CD4-positive, alpha-beta T cell treated with Interleukin-1 beta for 1 hour (primary cell): ENCODE data around the gene CCDC66.
"Not testable (repeated sequence)": the region's sequence is repeated elsewhere in the genome, so short reads cannot be mapped to it uniquely, and the experiment has no call there.

Source experiments
- DNase-seq, 2 donors: peaks; one replicate each; pipeline ENCODE4 v3.0.0-alpha.2; 2020 to 2022

The CCDC66 gene

DNA sequence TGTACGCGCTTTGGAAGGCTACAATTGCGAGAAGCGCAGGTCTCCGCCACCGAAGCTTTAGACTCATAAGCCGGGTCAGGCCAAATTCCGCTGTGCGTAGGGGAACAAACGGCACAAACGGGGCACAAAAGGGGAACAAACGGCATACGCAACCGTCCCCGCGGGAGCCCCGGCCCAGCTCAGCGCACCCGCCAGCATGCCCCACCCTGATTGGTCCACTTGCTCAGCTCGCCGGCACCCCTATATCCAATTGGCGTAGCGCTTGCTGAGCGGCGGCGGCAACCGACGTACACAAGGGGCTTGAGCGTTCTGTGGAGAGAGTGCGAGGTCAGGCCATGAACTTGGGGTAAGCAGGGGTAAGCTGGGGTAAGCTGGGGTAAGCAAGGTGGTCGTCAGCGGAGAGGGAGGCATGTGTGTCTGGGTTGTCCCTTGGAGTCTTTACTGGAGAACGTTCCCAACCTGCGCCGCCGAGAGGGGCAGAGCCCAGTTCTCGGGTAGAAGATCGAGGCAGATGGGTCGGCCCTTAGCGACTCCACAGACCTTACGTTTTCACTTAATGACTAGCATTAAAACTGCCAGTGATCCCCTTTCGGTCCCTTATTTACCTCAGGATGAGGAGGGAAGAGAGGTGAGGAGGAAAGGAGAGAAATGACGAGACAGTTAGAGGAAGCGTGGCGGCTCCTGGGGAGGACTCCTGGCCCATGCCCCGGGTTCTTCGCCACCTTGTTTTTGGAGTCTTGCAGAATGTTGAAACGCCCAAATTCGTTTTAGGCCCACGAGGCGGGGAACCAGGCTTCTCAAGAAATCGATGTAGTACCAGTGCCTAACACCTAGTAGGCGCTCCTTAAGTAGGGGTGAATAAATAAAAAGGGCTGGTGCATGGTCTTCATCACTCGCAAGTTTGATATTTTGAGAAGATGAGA is at the start of gene CCDC66:
Gene CCDC66, plus strand, starts transcription at position 268 of the 923 bp plus-strand sequence. Its CDS starts 68 bp downstream, at position 336.
- peak; percentile 95 to 96 for DNase-seq

DNA sequence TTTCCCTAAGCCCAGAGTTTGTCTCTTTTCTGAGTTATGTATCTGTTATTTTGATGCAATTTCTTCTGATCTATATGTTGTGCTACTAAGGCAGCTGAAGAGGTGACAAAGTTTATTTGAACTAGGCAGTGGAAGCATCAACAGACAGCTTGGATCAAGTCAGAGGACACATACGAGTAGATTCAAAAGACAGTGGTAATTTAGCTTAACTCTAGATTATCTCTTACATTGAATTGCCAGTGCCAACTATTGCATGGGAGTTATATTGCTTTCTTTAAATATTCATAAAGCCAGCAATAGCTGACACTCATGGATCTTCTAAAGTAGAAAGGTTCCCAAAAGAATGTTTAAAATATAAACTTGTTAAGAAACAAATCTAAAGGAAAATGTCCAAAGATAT is 37.3 kb upstream of the CCDC66 start:
- DNase-seq, result no peak

DNA sequence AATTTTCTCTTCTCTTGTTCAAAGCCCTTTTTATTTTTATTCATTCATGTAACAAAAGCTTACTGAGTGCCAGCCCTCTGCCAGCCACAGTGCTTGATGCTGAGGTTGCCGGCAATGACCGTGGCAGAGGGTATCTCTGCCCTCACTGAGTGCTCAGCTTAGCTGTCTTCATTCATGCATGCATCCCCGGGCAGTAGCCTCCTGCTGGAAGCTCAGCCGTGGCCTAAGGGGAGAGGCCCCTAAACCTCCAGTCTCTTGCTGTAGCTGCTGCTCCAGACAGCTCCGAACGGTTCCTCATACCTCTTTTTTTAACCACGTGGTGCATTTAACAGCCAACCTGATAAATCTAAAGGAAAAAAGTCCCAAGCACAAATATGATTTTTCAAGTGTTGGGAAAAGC is 34.6 kb upstream of the CCDC66 start:
- DNase-seq, result no peak

DNA sequence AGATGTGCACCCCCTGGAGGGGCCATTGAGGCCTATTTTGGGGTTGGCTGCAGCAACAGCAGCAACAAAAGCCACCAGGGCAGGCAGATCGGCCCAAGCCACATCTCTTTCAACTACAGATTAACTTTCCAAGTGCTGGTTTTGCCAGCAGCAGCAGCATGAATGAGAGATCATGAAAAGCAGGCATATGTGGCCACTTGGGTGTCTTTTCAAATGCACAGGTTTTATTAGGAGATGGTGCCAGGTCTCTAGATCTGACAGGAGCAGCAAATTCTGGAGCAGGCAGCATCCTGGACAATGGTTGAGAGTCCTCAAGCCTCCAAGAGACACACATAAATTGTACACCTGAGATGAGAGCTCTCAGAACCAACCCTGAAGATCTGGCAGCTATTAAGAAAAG is 31.7 kb upstream of the CCDC66 start:
- DNase-seq, result no peak

DNA sequence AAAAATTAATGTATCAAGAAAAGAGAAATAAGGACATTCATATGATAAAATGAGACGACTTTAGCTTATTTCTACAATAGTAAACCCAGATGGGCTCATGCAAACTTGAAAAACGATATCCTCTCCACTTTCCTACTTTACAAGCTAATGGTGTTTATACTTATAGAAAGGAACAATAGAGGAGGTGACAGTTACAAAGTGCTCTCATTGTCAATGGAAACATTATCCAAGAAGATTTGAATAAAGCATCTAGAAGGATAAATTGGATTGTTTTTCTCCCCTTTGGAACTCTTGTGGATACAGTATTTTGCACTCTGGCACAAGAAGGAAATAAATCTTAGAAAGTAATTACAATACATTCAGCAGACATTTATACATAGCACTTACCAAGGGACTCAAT is 20.2 kb upstream of the CCDC66 start:
- no peak for DNase-seq

DNA sequence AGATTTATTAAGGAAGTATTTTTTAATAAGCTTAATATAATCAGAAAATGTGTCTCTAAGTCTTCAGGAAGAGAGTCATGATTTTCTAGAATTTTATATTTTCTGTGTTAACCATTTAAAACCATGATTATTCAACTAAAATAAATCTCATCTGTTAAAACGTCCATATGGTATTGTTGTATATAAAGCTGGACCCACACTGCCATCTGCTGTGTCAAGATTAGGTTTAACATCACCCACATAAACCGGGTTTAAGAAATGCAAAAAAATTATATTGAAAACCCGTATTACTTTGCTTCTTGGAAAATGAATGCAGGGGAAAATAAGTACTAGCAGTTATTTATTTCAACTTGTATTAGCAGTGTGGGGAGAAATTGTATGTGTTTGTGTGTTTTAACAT is 9.5 kb upstream of the CCDC66 start:
- DNase-seq, result no peak

DNA sequence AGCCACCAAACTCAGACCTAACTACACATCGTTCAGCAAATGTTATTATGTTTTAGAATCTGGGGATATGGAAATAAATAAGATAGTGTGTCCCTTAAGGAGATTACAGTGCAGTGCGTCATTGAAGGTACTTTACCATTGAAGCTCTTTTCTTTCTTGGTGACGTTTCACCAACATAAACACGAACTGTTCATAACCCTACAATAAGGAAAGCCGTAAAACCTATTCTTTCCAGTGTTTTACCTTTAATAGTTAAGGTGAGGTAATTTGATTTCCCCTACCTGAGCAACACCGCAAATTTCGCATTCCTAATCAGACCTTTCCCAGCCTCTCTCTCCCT is 826 bp downstream of the CCDC66 start:
- DNase-seq, result no peak

DNA sequence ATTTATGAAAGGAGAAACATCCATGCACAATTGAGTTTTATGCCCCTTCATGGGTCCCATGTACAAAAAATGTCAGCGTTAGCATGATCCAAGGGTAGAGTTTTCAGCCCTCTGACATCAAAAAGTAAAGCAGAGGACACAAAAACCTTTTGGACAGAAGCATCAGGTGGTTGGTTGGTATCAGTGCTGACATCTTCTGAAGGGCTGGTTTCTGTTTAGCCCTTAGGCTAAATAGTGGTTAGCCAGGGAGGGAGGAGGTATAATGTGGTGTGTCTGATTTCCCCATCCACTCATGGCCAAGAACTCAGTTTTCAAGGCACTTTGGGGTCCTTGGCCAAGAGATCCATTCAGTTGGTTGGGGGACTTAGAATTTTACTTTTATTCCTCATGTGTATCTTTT is 16.5 kb downstream of the CCDC66 start:
- no peak for DNase-seq

DNA sequence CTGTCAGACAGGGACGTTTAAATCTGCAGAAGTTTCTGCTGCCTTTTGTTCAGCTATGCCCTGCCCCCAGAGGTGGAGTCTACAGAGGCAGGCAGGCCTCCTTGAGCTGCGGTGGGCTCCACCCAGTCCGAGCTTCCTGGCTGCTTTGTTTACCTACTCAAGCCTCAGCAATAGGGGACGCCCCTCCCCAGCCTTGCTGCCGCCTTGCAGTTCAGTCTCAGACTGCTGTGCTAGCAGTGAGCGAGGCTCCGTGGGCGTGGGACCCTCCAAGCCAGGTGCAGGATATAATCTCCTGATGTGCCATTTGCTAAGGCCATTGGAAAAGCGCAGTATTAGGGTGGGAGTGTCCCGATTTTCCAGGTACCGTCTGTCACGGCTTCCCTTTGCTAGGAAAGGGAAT is 25.0 kb downstream of the CCDC66 start:
- DNase-seq, result not testable (repeated sequence)

DNA sequence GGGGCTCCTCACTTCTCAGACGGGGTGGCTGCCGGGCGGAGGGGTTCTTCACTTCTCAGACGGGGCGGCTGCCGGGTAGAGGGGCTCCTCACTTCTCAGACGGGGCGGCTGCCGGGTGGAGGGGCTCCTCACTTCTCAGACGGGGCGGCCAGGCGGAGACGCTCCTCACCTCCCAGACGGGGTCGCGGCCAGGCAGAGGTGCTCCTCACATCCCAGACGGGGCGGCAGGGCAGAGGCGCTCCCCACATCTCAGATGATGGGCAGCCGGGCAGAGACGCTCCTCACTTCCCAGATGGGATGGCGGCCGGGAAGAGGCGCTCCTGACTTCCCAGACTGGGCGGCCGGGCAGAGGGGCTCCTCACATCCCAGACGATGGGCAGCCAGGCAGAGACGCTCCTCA is 27.3 kb downstream of the CCDC66 start:
- DNase-seq, result not testable (repeated sequence)

DNA sequence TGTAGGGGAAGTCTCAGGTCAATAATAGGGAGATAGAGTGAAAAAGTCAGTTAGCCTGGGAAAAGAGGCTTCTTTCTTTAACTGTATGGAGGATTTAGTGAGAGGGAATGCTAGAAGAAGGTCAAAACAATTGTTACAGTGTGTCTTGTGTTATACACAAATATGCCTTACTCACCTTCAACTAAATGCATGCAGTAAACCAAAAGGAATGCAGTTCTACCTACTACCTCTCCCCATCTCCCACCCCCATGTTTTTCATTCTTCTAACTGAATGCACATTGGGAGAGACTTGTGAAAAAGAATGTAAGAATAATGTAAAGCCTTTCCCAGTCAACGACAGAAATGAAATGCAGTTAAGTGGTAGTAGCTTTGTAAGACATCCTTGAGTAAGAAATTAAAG is 33.8 kb downstream of the CCDC66 start:
- DNase-seq, result no peak

DNA sequence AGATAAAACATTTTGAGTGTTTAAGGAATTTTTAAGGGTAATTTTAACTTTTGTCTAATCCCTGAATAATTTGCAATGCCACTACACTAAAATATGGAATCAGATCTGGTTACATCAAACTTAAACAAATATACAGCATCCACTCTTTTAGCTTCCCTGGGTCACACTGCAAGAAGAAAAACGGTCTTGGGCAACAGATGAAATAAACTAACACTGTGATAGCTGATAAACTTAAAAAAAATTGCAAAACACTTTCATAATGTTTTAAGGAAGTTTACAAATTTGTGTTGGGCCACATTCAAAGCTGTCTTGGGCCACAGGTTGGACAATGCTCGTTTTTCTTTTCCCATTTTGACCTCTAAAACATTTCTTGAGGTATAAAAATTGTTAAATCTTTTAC is 34.3 kb downstream of the CCDC66 start:
- DNase-seq, result no peak

DNA sequence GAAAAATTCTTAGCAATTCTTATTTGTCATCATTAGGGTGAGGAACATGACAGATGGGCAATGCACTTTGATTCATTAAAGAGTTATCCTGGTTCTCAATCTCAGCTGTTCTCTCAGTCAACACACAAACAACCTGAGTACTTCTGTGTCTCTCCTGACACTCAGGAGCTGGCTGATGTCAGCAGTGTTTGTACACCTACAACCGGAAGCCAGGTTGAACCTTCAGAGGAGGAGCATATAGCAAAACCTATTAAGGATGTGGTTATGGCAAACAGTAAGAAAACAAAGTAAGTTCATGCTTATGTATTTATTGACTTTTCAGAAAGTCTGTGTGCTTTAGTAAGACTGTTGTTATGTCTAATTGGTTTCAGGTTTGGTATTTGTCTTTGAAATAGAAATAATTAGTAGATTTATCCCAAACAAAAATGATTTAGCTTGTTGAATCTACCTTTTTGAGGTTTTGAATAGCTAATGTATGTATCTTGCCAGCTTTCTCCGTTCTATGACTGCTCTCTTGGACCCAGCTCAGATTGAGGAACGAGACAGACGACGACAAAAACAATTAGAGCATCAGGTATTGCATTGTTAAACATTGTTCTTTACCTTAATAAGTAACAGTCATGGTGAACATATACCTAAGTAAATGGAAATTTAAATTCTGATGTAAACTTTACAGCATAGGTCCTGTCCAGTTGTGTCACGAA is 36.6 kb downstream of the CCDC66 start:
- DNase-seq, result peak; percentile 68 to 77

DNA sequence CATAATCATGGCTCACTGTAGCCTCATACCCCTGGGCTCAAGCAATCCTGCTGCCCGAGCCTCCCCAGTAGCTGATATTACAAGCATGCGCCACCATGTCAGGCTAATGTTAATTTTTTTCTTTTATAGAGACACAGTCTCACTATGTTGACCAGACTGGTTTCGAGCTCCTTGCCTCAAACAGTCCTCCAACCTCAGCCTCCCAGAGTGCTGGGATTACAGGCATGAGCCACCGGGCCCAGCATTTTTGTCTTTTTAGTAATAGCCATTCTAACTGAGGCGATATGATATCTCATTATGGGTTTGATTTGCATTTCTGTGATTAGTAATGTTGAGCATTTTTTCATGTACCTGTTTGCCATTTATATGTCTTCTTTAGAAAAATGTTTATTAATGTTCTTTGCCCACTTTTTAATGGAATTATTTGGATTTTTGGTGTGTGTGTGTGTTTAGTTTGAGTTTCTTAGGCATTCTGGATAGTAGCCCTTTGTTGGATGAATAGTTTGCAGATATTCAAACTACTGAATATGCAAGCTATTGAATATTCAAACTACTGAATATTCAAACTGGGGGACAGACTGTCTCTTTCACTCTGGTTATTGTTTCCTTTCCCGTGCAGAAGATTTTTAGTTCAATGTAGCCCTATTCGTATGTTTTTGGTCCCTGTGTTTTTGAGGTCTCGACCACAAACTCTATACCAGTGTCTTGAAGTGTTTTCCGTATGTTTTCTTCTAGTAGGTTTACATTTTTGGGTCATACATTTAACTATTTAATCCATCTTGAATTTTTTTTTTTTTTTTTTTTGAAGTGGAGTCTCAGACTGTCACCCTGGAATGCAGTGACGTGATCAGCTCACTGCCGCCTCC is 39.2 kb downstream of the CCDC66 start:
- no peak for DNase-seq

DNA sequence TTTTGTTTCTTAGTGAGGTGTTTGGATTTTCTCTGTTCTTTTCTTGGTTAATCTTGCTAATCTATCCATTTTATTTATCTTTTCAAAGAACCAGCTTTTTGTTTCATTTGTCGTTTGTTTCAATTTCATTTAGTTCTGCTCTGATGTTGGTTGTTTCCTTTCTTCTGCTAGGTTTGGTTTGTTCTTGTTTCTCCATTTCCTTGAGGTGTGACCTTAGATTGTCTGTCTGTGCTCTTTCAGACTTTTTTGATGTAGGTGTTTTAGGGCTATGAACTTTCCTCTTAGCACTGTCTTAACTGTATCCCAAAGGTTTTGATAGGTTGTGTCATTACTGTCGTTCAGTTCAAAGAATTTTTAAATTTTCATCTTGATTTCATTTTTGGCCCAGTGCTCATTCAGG is 51.5 kb downstream of the CCDC66 start:
- DNase-seq, result peak in 1 of 2 donors; percentile 18

DNA sequence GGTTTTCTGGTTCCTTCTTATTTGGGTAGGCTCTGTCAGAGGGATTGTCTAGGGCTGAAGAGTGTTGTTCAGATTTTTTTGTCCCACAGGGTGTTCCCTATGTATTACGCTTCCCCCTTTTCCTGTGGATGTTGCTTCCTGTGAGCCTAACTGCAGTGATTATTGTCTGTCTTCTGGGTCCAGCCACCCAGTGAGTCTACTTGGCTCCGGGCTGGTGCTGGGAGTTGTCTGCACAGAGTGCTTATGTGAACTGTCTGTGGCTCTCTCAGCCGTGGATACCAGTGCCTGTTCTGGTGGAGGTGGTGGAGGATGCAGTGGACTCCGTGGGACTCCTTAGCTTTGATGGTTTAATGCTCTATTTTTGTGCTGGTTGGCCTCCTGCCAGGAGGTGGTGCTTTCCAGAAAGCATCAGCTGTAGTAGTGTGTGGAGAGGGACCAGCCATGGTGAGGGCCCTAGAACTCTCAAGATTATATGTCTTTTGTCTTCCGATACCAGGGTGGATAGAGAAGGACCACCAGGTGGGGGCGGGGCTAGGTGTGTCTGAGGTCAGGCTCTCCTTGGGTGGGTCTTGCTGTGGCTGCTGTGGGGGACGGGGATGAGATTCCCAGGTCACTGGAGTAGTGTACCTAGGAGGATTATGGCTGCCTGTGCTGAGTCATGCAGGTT is 53.8 kb downstream of the CCDC66 start:
- DNase-seq, result no peak

DNA sequence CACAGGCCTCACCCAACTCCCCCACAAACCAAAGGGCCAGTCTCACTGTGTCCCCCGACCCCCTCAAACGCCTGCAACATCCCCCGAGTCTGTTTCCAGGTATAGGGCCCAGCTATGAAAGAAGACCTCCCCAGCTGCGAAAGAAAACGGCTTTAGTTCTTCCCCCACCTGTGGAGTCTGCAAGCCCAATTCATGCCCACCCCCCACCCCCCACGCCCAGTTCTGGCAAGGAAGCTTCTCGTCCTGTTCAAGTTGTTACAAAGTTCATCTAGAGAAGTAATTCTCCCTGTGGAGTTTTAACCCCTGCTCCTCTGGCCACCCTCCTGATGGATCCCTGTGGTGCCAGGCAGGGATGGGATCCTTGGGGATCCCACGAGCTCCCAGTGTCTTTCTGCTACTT is 54.4 kb downstream of the CCDC66 start:
- no peak for DNase-seq

DNA sequence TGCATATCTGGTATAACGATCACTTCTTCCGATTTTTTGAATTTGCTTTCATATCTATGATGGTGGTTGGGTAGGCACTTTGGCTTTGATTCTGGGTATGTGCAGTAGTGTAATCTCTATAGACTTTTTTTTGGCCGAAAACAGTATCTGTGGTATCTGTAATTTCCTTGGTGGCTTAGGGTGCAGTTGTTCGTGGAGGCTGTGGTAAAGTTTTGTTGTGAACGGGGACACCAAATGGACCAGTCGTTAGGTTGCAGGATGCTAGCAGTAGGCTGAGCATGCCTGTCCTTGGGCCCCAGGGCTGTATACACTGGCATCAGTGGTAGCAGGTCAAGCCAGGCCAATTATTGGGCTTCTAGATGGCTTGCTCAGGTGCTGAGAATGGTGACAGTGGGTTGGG is 55.2 kb downstream of the CCDC66 start:
- DNase-seq, result no peak

DNA sequence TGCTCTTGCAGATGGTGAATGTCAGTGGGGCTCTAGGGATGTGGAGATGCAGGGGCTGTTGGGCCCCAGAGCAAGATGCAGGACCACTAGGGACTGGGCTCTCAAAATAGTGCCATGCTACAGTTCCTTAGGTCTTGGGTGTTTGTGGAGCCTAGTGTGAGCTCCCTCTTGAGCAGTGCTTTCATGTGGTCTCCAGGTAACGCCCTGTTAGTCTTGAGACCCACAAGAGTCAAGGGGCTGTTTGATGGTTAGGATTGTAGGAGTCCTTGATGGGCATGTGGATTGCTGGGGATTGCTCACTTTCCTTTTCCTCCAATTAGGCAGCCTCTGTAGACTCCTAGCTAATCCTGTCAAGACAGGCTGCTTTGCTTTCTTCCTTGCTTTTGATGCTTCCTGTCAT is 56.0 kb downstream of the CCDC66 start:
- DNase-seq, result no peak

DNA sequence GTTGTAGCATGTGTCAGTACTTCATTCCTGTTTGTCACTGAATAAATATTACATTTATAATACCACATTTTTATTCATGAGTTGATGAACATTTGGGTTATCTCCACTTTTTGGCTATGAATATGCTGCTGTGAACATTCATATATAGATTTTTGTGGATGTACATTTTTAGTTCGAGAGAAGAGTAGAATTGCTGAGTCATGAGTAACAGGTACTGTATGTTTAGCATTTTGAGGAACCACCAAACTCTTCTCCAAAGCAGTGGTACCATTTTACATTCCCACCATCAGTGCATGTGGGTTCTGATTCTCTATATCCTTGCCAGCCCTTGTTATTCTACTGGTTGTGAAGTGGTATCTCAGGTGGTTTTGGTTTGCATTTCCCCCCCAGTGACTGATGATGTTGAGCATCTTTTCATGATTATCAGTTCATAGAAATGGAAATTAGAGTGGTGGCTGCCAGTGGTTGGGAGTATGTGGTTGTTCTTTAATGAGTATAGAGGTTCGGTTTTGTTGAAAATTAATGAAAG is 59.6 kb downstream of the CCDC66 start:
- no peak for DNase-seq

DNA sequence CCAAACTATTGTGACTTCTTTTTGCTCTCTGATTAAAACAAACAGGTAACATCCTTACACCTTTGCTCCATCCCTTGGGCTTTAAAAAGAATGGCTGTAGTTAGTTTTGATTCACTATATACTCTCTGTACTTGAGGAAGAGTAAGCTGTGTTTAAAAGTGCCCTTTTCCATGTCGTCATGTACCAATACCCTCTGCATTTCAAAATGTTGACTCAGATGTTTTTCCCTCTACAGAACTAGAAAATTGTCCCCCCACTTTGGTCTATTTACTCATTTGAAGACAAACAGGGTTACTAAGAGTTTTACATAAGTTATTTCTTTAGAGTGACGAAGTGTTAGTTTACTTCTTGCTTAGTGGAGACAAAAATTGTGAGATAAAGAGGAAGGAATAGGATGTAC is 63.4 kb downstream of the CCDC66 start:
- DNase-seq, result no peak

DNA sequence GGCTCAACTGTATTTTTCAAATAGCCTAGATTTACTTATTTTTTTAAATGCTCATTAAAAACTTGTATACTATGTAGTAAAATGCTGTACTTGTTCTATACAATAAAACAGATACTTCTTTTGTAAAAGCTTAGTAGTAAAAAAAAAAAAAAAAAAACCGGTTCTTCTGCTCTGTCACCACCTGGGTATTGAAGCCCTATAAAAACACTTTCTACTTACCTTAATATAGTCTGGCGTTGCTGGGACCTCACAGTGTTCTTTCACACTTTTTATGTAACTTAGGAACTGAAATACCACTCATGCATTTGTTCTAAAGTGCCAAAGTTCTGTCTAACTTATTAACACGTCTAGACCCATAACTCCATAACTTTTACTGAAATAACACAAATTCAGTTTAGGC is 64.7 kb downstream of the CCDC66 start:
- DNase-seq, result no peak

DNA sequence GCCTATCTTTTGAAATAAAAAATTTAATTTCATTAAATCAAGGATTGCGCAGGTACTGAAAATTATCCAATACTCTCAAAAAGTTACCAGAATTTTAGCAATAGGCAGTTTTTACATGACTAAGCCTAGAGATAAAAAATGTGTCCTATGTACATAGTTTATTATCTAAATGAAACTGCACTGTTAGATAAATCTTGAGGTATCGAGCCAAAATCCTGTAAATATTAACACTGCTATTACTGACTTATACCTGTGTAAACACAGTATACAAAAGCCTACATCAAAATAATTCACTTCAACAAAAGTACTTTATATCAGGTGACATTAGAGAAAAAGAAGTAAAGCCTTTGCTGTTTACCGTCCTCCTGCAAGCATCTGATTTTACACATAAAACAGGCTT is 65.4 kb downstream of the CCDC66 start:
- no peak for DNase-seq
